ENCODE measurements around the gene NEMF.
"Not testable (repeated sequence)": the region's sequence is repeated elsewhere in the genome, so short reads cannot be mapped to it uniquely, and the experiment has no call there.

The NEMF gene

GRCh38 chr14:49796025-49796424 lies 56.6 kb downstream of the NEMF start:
- no peak for DNase-seq

GRCh38 chr14:49792618-49793017 lies 60.0 kb downstream of the NEMF start:
- no peak for DNase-seq

GRCh38 chr14:49786315-49786714 lies 66.3 kb downstream of the NEMF start:
- no peak for DNase-seq

- no peak for DNase-seq
Observed at GRCh38 chr14:49783394-49784014, 69.1 kb downstream of the NEMF start.

- DNase-seq: not testable (repeated sequence)
Observed at GRCh38 chr14:49781040-49781439, 71.5 kb downstream of the NEMF start.

GRCh38 chr14:49778421-49778820 lies 74.2 kb downstream of the NEMF start:
- DNase-seq: no peak

GRCh38 chr14:49774106-49774505 lies 78.5 kb downstream of the NEMF start:
- DNase-seq: no peak

GRCh38 chr14:49771691-49772090 lies 80.9 kb downstream of the NEMF start:
- not testable (repeated sequence) for DNase-seq

GRCh38 chr14:49770212-49770817 lies 82.3 kb downstream of the NEMF start:
- no peak for DNase-seq

- DNase-seq: no peak
Observed at GRCh38 chr14:49769581-49770211, 82.9 kb downstream of the NEMF start.

- peak in 1 of 2 donors; percentile 22 for DNase-seq
Observed at GRCh38 chr14:49769171-49769570, 83.4 kb downstream of the NEMF start.

GRCh38 chr14:49768301-49769121 lies 84.1 kb downstream of the NEMF start:
- peak; percentile 58 to 80 for DNase-seq

- DNase-seq: peak; percentile 87 to 91
Observed at GRCh38 chr14:49767571-49768300, 84.9 kb downstream of the NEMF start, which contains the start of gene KLHDC2. TSS of gene KLHDC2 (plus strand) at chr14:49768153. CDS start at chr14:49768469, 316 bp downstream.

- DNase-seq: no peak
Observed at GRCh38 chr14:49767270-49767570, 85.4 kb downstream of the NEMF start.

GRCh38 chr14:49766839-49767238 lies 85.7 kb downstream of the NEMF start:
- DNase-seq: no peak

GRCh38 chr14:49761839-49762551 lies 90.6 kb downstream of the NEMF start:
- DNase-seq: no peak

- DNase-seq: no peak
Observed at GRCh38 chr14:49755378-49755777, 97.2 kb downstream of the NEMF start.

- DNase-seq: no peak
Observed at GRCh38 chr14:49754570-49755097, 98.0 kb downstream of the NEMF start.

GRCh38 chr14:49746476-49746875 lies 106.1 kb downstream of the NEMF start:
- DNase-seq: not testable (repeated sequence)

GRCh38 chr14:49745191-49745590 lies 107.4 kb downstream of the NEMF start:
- DNase-seq: no peak

GRCh38 chr14:49735669-49736068 lies 116.9 kb downstream of the NEMF start:
- DNase-seq: not testable (repeated sequence)

GRCh38 chr14:49733836-49734235 lies 118.8 kb downstream of the NEMF start:
- DNase-seq: no peak
